Gastroesophageal sphincter (tissue), 4 donors: ENCODE measurements around the gene PSME3IP1. TPM values are rescaled to one million over a fixed set of nuclear protein-coding genes. Genes with fewer than 3 reads are reported as not detected.

ENCODE experiments used
- ATAC-seq: fragments of 150-250 bp; one replicate; pipeline ENCODE4 v1.9.1; 2016; ENCODE audit warnings: mild to moderate bottlenecking, moderate library complexity
- H3K27ac ChIP-seq, 4 donors: fragments of 200-600 bp; sonication (generic) in 3 of 4; 1 replicate in 3 of 4; 2 replicates in 1 of 4; pipeline ENCODE4 v1.5.1; 2016 to 2019
- H3K27me3 ChIP-seq: fragments of 200-600 bp; sonication (generic); one replicate; pipeline ENCODE4 v1.5.1; 2019
- H3K36me3 ChIP-seq, 2 donors: fragments of 200-600 bp; sonication (generic); one replicate each; pipeline ENCODE4 v1.5.1; 2019; ENCODE audit warnings: control low read depth in 1 of 2
- H3K4me1 ChIP-seq, 3 donors: fragments of 200-600 bp; sonication (generic); 1 replicate in 2 of 3; 2 replicates in 1 of 3; pipeline ENCODE4 v1.5.1; 2016 to 2019; ENCODE audit warnings: control low read depth in 2 of 3
- H3K4me3 ChIP-seq, 2 donors: fragments of 200-600 bp; sonication (generic); one replicate each; pipeline ENCODE4 v1.5.1; 2019; ENCODE audit warnings: mild to moderate bottlenecking in 1 of 2, moderate library complexity in 1 of 2
- H3K9me3 ChIP-seq, 3 donors: fragments of 200-600 bp; sonication (generic); one replicate each; pipeline ENCODE4 v1.5.1; 2017 to 2019; ENCODE audit warnings: control low read depth in 2 of 3
- EP300 ChIP-seq: sonication (generic); formaldehyde crosslinking; IDR thresholded peaks from one replicate; pipeline ENCODE4 v1.6.1; 2017; ENCODE audit warnings: antibody characterized with exemption, mild to moderate bottlenecking
- POLR2A ChIP-seq, 2 donors: fragments of 450-650 bp; IDR thresholded peaks; one replicate each; pipeline ENCODE4 v1.6.1; 2017; ENCODE audit warnings: antibody characterized with exemption in 2 of 2, mild to moderate bottlenecking in 2 of 2, moderate library complexity in 1 of 2
- POLR2AphosphoS5 ChIP-seq: sonication (generic); formaldehyde crosslinking; IDR thresholded peaks from one replicate; pipeline ENCODE4 v1.6.1; 2017; ENCODE audit warnings: antibody characterized with exemption
- WGBS, 2 donors: methylation state at CpG; one replicate each; pipeline ENCODE4 v1.1.5; 2018; ENCODE audit warnings: low coverage in 1 of 2; 5-methylcytosine and 5-hydroxymethylcytosine counted together
- total RNA-seq, 4 donors: library from RNA; depleted of rRNA; stranded (reverse); fragments of >200 nt; gene quantifications; one replicate each; pipeline ENCODE4 v1.1.0, GENCODE V29; 2016
- TF ChIP-seq, protein P1 (sequence below), 4 experiments: fragments of 200-600 bp in 2 of 4; fragments of 450-650 bp in 2 of 4; sonication (generic) in 1 of 4; IDR thresholded peaks; one replicate each; pipeline ENCODE4 v1.5.1; 2017 to 2019; ENCODE audit warnings: antibody characterized with exemption in 4 of 4, mild to moderate bottlenecking in 2 of 4, moderate library complexity in 2 of 4

Gene PSME3IP1
- total RNA-seq, 4 donors from 2014 or later = 54.9 to 80.7 (median 68.1) TPM

DNA sequence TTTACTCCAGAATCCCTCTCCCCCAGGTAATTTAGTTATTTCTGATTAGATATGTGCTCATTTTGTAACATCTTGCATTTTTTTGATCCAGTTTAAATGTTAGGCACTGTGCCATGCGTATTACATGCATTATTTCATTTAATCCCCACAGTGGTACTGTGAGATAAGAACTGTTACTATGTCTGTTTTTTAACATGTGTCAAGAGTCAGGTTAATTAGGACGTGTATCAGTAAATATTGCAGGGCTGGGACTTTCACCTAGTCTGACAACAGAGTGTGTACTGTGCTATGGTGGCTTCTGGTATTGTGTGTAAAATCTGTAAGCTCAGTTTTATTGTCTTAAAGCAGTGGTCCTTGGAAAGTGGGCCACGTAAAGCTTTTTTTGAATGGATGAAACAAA is 10.9 kb upstream of the PSME3IP1 start:
- 61 to 71% methylated on average over 3 of the region's 3 CpGs for WGBS, 2 donors
- Histone ChIP-seq H3K4me1 (peaks cover 10 to 59% (median 20%) of the 10 kb centered on the region in 3 donors), H3K36me3 (no peaks in the 10 kb centered on the region), H3K27me3 (no peaks in the 10 kb centered on the region), H3K4me3 (no peak overlapping the region), H3K27ac (peak overlapping the region in 1 of 4 donors; percentile 40), H3K9me3 (no peaks in the 10 kb centered on the region)
- ATAC-seq = no peak
- TF ChIP-seq EP300 (no peak), POLR2AphosphoS5 (no peak), POLR2A (IDR thresholded peaks at IDR 0.05) (no peak)
- TF ChIP-seq, protein P1, sequence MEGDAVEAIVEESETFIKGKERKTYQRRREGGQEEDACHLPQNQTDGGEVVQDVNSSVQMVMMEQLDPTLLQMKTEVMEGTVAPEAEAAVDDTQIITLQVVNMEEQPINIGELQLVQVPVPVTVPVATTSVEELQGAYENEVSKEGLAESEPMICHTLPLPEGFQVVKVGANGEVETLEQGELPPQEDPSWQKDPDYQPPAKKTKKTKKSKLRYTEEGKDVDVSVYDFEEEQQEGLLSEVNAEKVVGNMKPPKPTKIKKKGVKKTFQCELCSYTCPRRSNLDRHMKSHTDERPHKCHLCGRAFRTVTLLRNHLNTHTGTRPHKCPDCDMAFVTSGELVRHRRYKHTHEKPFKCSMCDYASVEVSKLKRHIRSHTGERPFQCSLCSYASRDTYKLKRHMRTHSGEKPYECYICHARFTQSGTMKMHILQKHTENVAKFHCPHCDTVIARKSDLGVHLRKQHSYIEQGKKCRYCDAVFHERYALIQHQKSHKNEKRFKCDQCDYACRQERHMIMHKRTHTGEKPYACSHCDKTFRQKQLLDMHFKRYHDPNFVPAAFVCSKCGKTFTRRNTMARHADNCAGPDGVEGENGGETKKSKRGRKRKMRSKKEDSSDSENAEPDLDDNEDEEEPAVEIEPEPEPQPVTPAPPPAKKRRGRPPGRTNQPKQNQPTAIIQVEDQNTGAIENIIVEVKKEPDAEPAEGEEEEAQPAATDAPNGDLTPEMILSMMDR (IDR thresholded peaks at IDR 0.05) = no peak

GRCh38 chr16:57196286-57196685 is 10.4 kb upstream of the PSME3IP1 start:
- Histone ChIP-seq H3K9me3 (no peaks in the 10 kb centered on the region), H3K4me3 (no peak overlapping the region), H3K27ac (peak overlapping the region in 1 of 4 donors; percentile 40), H3K27me3 (no peaks in the 10 kb centered on the region), H3K4me1 (peaks cover 10 to 63% (median 20%) of the 10 kb centered on the region in 3 donors), H3K36me3 (no peaks in the 10 kb centered on the region)
- 42 to 43% methylated on average over 4 of the region's 4 CpGs for WGBS, 2 donors
- no peak for TF ChIP-seq POLR2AphosphoS5
- TF ChIP-seq POLR2A (IDR thresholded peaks at IDR 0.05) = no peak
- TF ChIP-seq, protein P1 (IDR thresholded peaks at IDR 0.05) = no peak
- no peak for TF ChIP-seq EP300
- no peak for ATAC-seq

DNA sequence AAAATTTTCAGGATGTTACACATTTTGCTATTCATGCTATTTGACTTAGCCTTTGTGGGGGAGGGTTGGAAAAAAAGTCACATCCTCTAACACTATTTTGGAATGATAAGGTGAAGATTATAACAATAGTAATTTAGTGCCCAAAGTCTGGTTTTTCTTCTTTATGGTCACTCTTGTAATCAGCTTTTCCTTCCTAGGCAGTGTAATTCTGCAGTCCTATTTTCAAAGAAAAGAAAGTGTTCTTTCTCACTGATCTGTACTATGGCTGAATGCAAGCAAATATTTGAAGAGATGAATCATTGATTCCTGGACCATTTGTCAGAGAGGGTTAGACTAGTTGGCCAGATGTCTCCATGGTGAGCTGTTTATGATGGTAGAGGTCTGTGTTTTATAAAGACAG is 8.7 kb upstream of the PSME3IP1 start:
- H3K4me1 ChIP-seq = peaks cover 10 to 81% (median 20%) of the 10 kb centered on the region in 3 donors

GRCh38 chr16:57192720-57193486 is 7.1 kb upstream of the PSME3IP1 start:
- Histone ChIP-seq H3K4me1 (peaks cover 10 to 94% (median 23%) of the 10 kb centered on the region in 3 donors), H3K9me3 (no peaks in the 10 kb centered on the region), H3K27me3 (no peaks in the 10 kb centered on the region), H3K4me3 (no peak overlapping the region), H3K36me3 (no peaks in the 10 kb centered on the region), H3K27ac (no peak overlapping the region)
- no peak for ATAC-seq
- no peak for TF ChIP-seq POLR2AphosphoS5
- TF ChIP-seq EP300 = no peak
- TF ChIP-seq, protein P1 (IDR thresholded peaks at IDR 0.05) = no peak
- 68 to 76% methylated on average over 5 to 6 of the region's 7 CpGs for WGBS, 2 donors

More for the DNA sequence above, 8.7 kb upstream of the PSME3IP1 start:
- ATAC-seq = no peak
- Histone ChIP-seq H3K27me3 (no peaks in the 10 kb centered on the region), H3K36me3 (no peaks in the 10 kb centered on the region), H3K4me3 (no peak overlapping the region), H3K9me3 (no peaks in the 10 kb centered on the region), H3K27ac (peak overlapping the region in 2 of 4 donors; percentile 50 to 55)
- TF ChIP-seq POLR2A (IDR thresholded peaks at IDR 0.05) (no peak), POLR2AphosphoS5 (peak; percentile 52), EP300 (no peak)
- TF ChIP-seq, protein P1 (IDR thresholded peaks at IDR 0.05) = no peak

DNA sequence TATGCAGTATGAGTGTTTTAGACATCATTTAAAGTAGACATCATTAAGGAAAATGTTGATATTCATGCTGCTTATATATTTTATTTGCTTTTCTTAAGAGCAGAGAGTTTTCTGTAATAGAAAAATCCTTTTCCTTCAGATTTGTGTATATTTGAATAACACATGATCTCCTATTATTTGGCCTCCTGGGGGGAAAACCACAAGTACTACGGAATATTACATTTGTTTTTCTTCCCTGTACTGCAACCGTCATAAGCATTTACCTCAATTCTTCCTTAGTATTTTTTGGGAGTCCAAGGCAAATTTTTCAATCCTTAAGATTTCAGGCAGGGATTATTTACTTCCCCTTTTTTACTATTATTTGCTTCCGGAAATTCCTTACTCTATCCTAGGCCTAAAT is 6.3 kb upstream of the PSME3IP1 start:
- Histone ChIP-seq H3K4me1 (peaks cover 10 to 94% (median 30%) of the 10 kb centered on the region in 3 donors), H3K27me3 (no peaks in the 10 kb centered on the region), H3K27ac (no peak overlapping the region), H3K9me3 (no peaks in the 10 kb centered on the region), H3K36me3 (no peaks in the 10 kb centered on the region), H3K4me3 (no peak overlapping the region)
- no peak for ATAC-seq
- TF ChIP-seq POLR2AphosphoS5 (no peak), POLR2A (IDR thresholded peaks at IDR 0.05) (no peak)
- WGBS, 2 donors = 71 to 78% methylated on average over 3 of the region's 3 CpGs
